Measurements from ENCODE around the gene TPO. TPM values are rescaled to one million over a fixed set of nuclear protein-coding genes. Genes with fewer than 3 reads are reported as not detected.

Gene TPO
- total RNA-seq, 1 experiment from 2014 or later: not detected

- no peak overlapping the region for H2AFZ ChIP-seq (ENCODE audit: low read length)
- no peak for DNase-seq
- no peak overlapping the region for H3K23ac ChIP-seq (ENCODE audit: insufficient read length, low read depth, low read length)
- H3K27me3 Mint-ChIP-seq (ENCODE audit: low read depth): no peaks in the 10 kb centered on the region; the same call in none of the 2 replicates
- H4K8ac ChIP-seq (replicated peaks; ENCODE audit: insufficient read length, low read depth, low read length): no peak overlapping the region
- no peaks in the 10 kb centered on the region for H3K23me2 ChIP-seq (ENCODE audit: insufficient read length, low read depth, low read length, poor library complexity, severe bottlenecking)
- no peak overlapping the region for H4K91ac ChIP-seq (ENCODE audit: insufficient read length, low read depth, low read length)
- H3K4me1 Mint-ChIP-seq: peaks cover 14 to 18% of the 10 kb centered on the region in 2 experiments
- H2BK12ac ChIP-seq (ENCODE audit: insufficient read length, low read depth, low read length): no peak overlapping the region
- H2BK5ac ChIP-seq (ENCODE audit: insufficient read length, low read length): no peak overlapping the region
- H3K79me2 ChIP-seq (ENCODE audit: insufficient read depth, low read length): no peaks in the 10 kb centered on the region
- no peak overlapping the region for H3K14ac ChIP-seq (ENCODE audit: insufficient read depth, low read length)
- H3K27ac Mint-ChIP-seq: peak overlapping the region in 1 of 3 experiments; percentile 49; a peak in 1 of 7 replicates
- no peak overlapping the region for H3K4me2 ChIP-seq (ENCODE audit: insufficient read depth, insufficient read length, low read length)
- no peak overlapping the region for H3K27ac ChIP-seq (ENCODE audit: insufficient read length, low read depth, low read length)
- no peaks in the 10 kb centered on the region for H3K27me3 ChIP-seq (ENCODE audit: insufficient read depth, low read length)
- no peak overlapping the region for H3T11ph ChIP-seq (ENCODE audit: low read length)
- TF ChIP-seq CTCF (conservative IDR thresholded peaks at IDR 0.05): no peak
- H3K9ac ChIP-seq (ENCODE audit: extremely low read depth, insufficient read length, low read length): no peak overlapping the region
- H2BK20ac ChIP-seq (ENCODE audit: low read depth, low read length, poor library complexity, severe bottlenecking): no peak overlapping the region
- H2AK5ac ChIP-seq (ENCODE audit: insufficient read length, low read length): no peak overlapping the region
- no peaks in the 10 kb centered on the region for H3K9me3 ChIP-seq (ENCODE audit: control insufficient read depth, low read depth, low read length)
- peaks cover 3% of the 10 kb centered on the region; the same call in 1 of the 2 replicates for H3K4me1 ChIP-seq (ENCODE audit: insufficient read depth, low read length)
- no peaks in the 10 kb centered on the region for H4K20me1 ChIP-seq (ENCODE audit: control insufficient read depth, insufficient read depth, insufficient read length)
- H3K79me1 ChIP-seq (ENCODE audit: insufficient read depth, low read depth, low read length, poor library complexity, severe bottlenecking): no peaks in the 10 kb centered on the region
- WGBS (ENCODE audit: extremely low coverage, insufficient read length, low lambda C conversion rate): no CpG with 5 or more reads among the region's 27 CpGs
- no peaks in the 10 kb centered on the region; a peak in 1 of 7 replicates for H3K36me3 Mint-ChIP-seq (ENCODE audit: insufficient read depth in 1 of 3, low read depth in 3 of 3)
- H3K4me3 Mint-ChIP-seq: no peak overlapping the region
- H3K18ac ChIP-seq (ENCODE audit: insufficient read length, low read depth, low read length): no peak overlapping the region
- H3K9me3 Mint-ChIP-seq: no peaks in the 10 kb centered on the region
- no peak overlapping the region for H2BK120ac ChIP-seq (ENCODE audit: low read depth, low read length, poor library complexity, severe bottlenecking)
- H3K4ac ChIP-seq (ENCODE audit: low read depth, low read length): no peak overlapping the region
- no peak overlapping the region for H2BK15ac ChIP-seq (ENCODE audit: low read depth, low read length)
- no peak overlapping the region for H3K56ac ChIP-seq (ENCODE audit: insufficient read length, low read depth, low read length)
- no peak overlapping the region for H4K5ac ChIP-seq (ENCODE audit: insufficient read length, low read depth, low read length)
These were observed 175.1 kb downstream of the TPO start for GRCh38 chr2:1588051-1588977.

All from H9 (cell line).